ENCODE measurements around the gene SDK1. TPM values are rescaled to one million over a fixed set of nuclear protein-coding genes. Genes with fewer than 3 reads are reported as not detected.

SDK1 gene
- total RNA-seq, 6 experiments from 2014 or later: not detected

DNA sequence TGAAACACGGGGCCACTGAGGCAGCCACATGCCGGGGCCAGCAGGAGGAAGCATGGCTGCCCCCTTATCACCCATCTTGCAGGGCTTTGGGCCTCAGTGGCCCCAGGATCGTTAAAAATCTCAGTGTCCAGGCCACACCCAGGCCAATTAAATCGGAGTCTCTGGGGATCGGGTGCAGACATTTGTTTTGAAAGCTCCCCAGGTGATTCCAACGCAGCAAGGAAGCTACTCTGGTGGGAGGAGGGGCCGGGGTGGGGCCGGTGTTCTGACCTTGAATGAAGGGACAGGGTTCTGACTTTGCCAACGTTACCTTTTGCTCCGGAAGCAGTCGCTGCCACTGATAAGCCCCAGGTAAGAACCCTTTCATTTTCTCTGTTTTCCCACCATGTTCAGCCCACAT, 968.7 kb downstream of the SDK1 start:
- TF ChIP-seq CTCF (IDR thresholded peaks at IDR 0.05): no peak
- no peak overlapping the region for H3K27ac Mint-ChIP-seq
- no peak overlapping the region for H3K4me3 Mint-ChIP-seq
- H3K4me1 Mint-ChIP-seq (ENCODE audit: low read depth): no peaks in the 10 kb centered on the region
- no peak for DNase-seq
- peaks cover 43% of the 10 kb centered on the region for H3K9me3 Mint-ChIP-seq
- H3K36me3 Mint-ChIP-seq (ENCODE audit: low read depth): peaks cover 4% of the 10 kb centered on the region; the same call in 1 of the 2 replicates
- H3K27me3 Mint-ChIP-seq (ENCODE audit: insufficient read depth): peaks cover 1% of the 10 kb centered on the region; the same call in 1 of the 2 replicates

DNA sequence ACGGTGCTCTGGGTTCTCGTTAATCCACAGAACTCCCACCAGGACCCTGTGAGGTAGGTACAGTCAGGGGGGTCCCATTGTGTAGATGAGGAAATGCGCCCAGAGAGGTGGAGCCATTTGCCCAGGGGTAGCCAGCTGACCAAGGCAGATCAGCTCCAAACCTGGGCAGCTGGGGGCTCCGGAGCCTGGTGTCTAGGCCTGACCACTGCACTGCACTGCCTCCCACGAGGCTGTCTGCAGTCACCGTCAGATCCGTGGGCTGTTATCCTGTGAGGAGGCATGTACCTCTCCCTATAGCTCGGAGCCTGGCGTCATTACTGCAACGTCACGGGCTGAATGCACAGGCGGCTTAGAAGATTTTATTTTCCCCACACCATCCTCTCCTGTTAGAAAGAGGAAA, 969.2 kb downstream of the SDK1 start:
- TF ChIP-seq CTCF (IDR thresholded peaks at IDR 0.05): no peak
- Mint-ChIP-seq H3K27me3 (ENCODE audit: insufficient read depth) (peaks cover 3% of the 10 kb centered on the region; the same call in 1 of the 2 replicates), H3K4me3 (no peak overlapping the region), H3K9me3 (peaks cover 42% of the 10 kb centered on the region), H3K4me1 (ENCODE audit: low read depth) (no peaks in the 10 kb centered on the region), H3K36me3 (ENCODE audit: low read depth) (peaks cover 6% of the 10 kb centered on the region; the same call in 1 of the 2 replicates), H3K27ac (no peak overlapping the region)
- DNase-seq: no peak

DNA sequence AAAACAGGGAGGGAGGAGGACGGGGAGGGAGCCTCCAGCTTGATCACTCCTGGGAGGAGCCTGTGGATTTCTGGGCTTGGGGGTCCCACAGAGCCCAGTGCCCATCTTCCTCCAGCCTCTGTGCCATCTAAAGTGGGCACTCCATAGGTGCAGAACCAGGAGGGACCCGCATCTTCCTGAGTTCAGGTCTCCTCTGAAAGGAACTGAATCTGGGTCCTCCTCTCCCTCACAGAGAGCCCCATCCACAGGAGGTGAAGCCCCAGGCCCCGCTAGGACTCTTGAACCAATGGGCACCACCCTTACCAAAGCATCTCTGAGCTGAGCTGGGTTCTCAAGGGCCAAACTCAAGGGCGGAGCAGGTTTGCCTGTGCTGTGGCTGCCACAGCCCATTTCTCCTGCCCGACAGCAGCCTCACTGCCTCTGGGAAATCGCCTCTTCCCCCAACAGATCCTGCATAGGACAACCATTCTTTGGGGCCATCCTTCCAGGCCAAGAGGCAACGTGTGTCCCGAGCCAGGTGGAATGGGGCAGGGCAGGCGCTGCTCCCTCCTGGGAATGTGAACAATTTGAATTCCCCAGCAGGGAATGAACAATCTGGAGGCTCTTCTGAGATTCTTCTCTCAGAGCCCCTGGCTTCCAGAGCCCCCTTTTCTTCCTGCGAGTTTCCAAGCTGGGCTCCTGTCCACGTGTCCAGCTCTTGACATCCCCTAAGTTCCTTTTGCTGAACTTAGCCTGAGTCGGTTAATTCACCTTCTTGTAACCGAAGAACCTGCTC, 970.1 kb downstream of the SDK1 start:
- Mint-ChIP-seq H3K27ac (no peak overlapping the region), H3K4me3 (no peak overlapping the region), H3K36me3 (ENCODE audit: low read depth) (peaks cover 6% of the 10 kb centered on the region; the same call in 1 of the 2 replicates), H3K4me1 (ENCODE audit: low read depth) (no peaks in the 10 kb centered on the region), H3K9me3 (peaks cover 34% of the 10 kb centered on the region), H3K27me3 (ENCODE audit: insufficient read depth) (peaks cover 3% of the 10 kb centered on the region; the same call in 1 of the 2 replicates)
- DNase-seq: no peak
- no peak for TF ChIP-seq CTCF (IDR thresholded peaks at IDR 0.05)

- Mint-ChIP-seq H3K27ac (no peak overlapping the region), H3K36me3 (ENCODE audit: low read depth) (peaks cover 6% of the 10 kb centered on the region; the same call in 1 of the 2 replicates), H3K27me3 (ENCODE audit: insufficient read depth) (peaks cover 3% of the 10 kb centered on the region; the same call in 1 of the 2 replicates), H3K4me1 (ENCODE audit: low read depth) (no peaks in the 10 kb centered on the region), H3K4me3 (no peak overlapping the region), H3K9me3 (peaks cover 31% of the 10 kb centered on the region)
- no peak for DNase-seq
- no peak for TF ChIP-seq CTCF (IDR thresholded peaks at IDR 0.05)
Observed at GRCh38 chr7:4271716-4272015, 970.6 kb downstream of the SDK1 start.

DNA sequence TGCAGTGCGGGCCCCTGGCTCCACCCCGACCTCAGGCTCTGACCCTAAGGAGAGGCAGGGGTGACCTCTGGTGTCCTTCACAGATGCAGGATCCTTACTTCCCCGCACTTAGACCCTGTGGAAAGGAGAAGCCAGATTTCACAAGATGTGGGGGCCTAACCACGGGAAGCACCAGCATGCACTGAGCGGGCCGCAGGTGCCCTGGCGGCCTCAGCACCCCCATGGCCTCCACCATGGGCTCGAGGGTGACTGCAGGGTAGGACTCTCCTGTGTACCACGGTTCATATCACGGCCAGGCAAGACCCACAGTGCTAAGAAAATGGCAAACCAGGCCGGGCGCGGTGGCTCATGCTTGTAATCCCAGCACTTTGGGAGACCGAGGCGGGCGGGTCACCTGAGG, 971.1 kb downstream of the SDK1 start:
- TF ChIP-seq CTCF (IDR thresholded peaks at IDR 0.05): no peak
- Mint-ChIP-seq H3K36me3 (ENCODE audit: low read depth) (peaks cover 6% of the 10 kb centered on the region; the same call in 1 of the 2 replicates), H3K27ac (no peak overlapping the region), H3K9me3 (peaks cover 34% of the 10 kb centered on the region), H3K4me3 (no peak overlapping the region), H3K4me1 (ENCODE audit: low read depth) (no peaks in the 10 kb centered on the region), H3K27me3 (ENCODE audit: insufficient read depth) (peaks cover 3% of the 10 kb centered on the region; the same call in 1 of the 2 replicates)
- no peak for DNase-seq
